Ovary (tissue), 9 donors: ENCODE measurements around the gene PPP6R3. TPM values are rescaled to one million over a fixed set of nuclear protein-coding genes. Genes with fewer than 3 reads are reported as not detected.

ENCODE experiments used
- DNase-seq, 5 donors: peaks; one replicate each; pipeline ENCODE4 v3.0.0-alpha.2; 2019 to 2020
- H3K27ac ChIP-seq, 2 donors: fragments of 200-600 bp; one replicate each; pipeline versions ENCODE4 v1.5.1 to v1.8.0; 2019 to 2022
- H3K27me3 ChIP-seq: fragments of 200-600 bp; one replicate; pipeline ENCODE4 v1.8.0; 2022
- H3K36me3 ChIP-seq: fragments of 200-600 bp; sonication (generic); one replicate; pipeline ENCODE4 v1.5.1; 2019
- H3K4me1 ChIP-seq: one replicate; pipeline ENCODE4 v1.8.1; 2013; ENCODE audit warnings: mild to moderate bottlenecking, moderate library complexity; ENCODE audit not compliant: insufficient read depth
- H3K4me3 ChIP-seq: fragments of 200-600 bp; sonication (generic); one replicate; pipeline ENCODE4 v1.5.1; 2017
- H3K9me3 ChIP-seq, 2 donors: fragments of 200-600 bp in 1 of 2; sonication (generic) in 1 of 2; one replicate each; pipeline versions ENCODE4 v1.5.1 to v1.8.1; 2013 to 2019; ENCODE audit warnings: mild to moderate bottlenecking in 1 of 2, moderate library complexity in 1 of 2
- CTCF ChIP-seq, 3 donors: fragments of 450-650 bp in 2 of 3; fragments of 200-600 bp in 1 of 3; IDR thresholded peaks; one replicate each; pipeline versions ENCODE4 v1.5.1 to v1.8.0; 2016 to 2022; ENCODE audit warnings: antibody characterized with exemption in 3 of 3, mild to moderate bottlenecking in 1 of 3
- EP300 ChIP-seq: sonication (generic); formaldehyde crosslinking; IDR thresholded peaks from one replicate; pipeline ENCODE4 v1.6.1; 2017; ENCODE audit warnings: antibody characterized with exemption
- POLR2A ChIP-seq: fragments of 450-650 bp; IDR thresholded peaks from one replicate; pipeline ENCODE4 v1.6.1; 2017; ENCODE audit warnings: antibody characterized with exemption, mild to moderate bottlenecking, moderate library complexity
- WGBS, 3 donors: extraction: QIAGEN DNeasy Blood & Tissue Kit in 1 of 3; methylation state at CpG; one replicate each; pipeline versions ENCODE4 v1.1.5 to v1.1.7; 2013 to 2017; 5-methylcytosine and 5-hydroxymethylcytosine counted together
- intact Hi-C, 4 donors: fragments of 100-400 bp; cut with DNase I; formaldehyde crosslinking; loops; one replicate each; pipeline versions ENCODE4 v1.11.0 to v1.15.1; 2022 to 2023
- polyA plus RNA-seq, 2 donors: library from polyadenylated mRNA; stranded (reverse); fragments of 200-250 nt in 1 of 2; fragments of 350-450 nt in 1 of 2; fragmentation: Illumina TruSeq in 1 of 2; extraction: RNeasy Lipid Tissue Mini Kit (QIAGEN cat#74804) in 1 of 2; gene quantifications; one replicate each; pipeline ENCODE4 v1.2.3, GENCODE V29; 2013 to 2014
- total RNA-seq, 7 donors: library from RNA; depleted of rRNA in 2 of 7; stranded (reverse); fragments of >200 nt in 2 of 7; fragmentation: NEBNext Ultra II Directional in 3 of 7; extraction: Animal tissue kit (Norgen Biotek cat#: 25700) in 3 of 7; gene quantifications; one replicate each; pipeline versions ENCODE4 v1.1.0 to v1.2.4, GENCODE V29; 2016 to 2023
- donor health status: DM: no; HTN: no; CAD: no; lungs with moderate emphysema.
- donor health status: DM: no; HTN: no; CAD: no.
- donor health status: Bipolar disorder and iron deficiency.
- donor health status: DM: yes; HTN: yes; CAD: no.
- donor health status: DM: no; HTN: no; CAD: no.
- donor health status: DM: yes; HTN: yes; CAD: no.

PPP6R3 gene
- total and polyA plus RNA-seq, 9 donors = 36.4 to 122 (median 103) TPM

- intact Hi-C loops = no loop called here
- TF ChIP-seq CTCF (IDR thresholded peaks at IDR 0.05) = no peak
- no peak for TF ChIP-seq EP300
- no peak for TF ChIP-seq POLR2A
- Histone ChIP-seq H3K4me3 (no peak overlapping the region), H3K9me3 (no peaks in the 10 kb centered on the region), H3K4me1 (peaks cover 6% of the 10 kb centered on the region), H3K27me3 (no peaks in the 10 kb centered on the region), H3K36me3 (no peaks in the 10 kb centered on the region), H3K27ac (no peak overlapping the region)
- 79 to 92% (median 87%) methylated on average over 7 of the region's 7 CpGs for WGBS, 3 donors
- no peak for DNase-seq
Observed at GRCh38 chr11:68655406-68655805, 194.9 kb downstream of the PPP6R3 start.

- 80 to 85% (median 83%) methylated on average over 8 of the region's 8 CpGs for WGBS, 3 donors
- Histone ChIP-seq H3K36me3 (no peaks in the 10 kb centered on the region), H3K9me3 (no peaks in the 10 kb centered on the region), H3K4me3 (no peak overlapping the region), H3K27me3 (no peaks in the 10 kb centered on the region), H3K4me1 (peaks cover 6% of the 10 kb centered on the region), H3K27ac (no peak overlapping the region)
- DNase-seq = no peak
- intact Hi-C loops = no loop called here
- TF ChIP-seq CTCF (IDR thresholded peaks at IDR 0.05) = no peak
- no peak for TF ChIP-seq EP300
- no peak for TF ChIP-seq POLR2A
Observed at GRCh38 chr11:68655806-68656205, 195.3 kb downstream of the PPP6R3 start.

GRCh38 chr11:68657021-68657780, 196.6 kb downstream of the PPP6R3 start:
- Histone ChIP-seq H3K27me3 (no peaks in the 10 kb centered on the region), H3K36me3 (no peaks in the 10 kb centered on the region), H3K4me3 (no peak overlapping the region), H3K4me1 (peaks cover 6% of the 10 kb centered on the region), H3K9me3 (no peaks in the 10 kb centered on the region), H3K27ac (no peak overlapping the region)
- intact Hi-C loops = no loop called here
- WGBS, 3 donors = 94 to 97% (median 94%) methylated on average over 11 of the region's 11 CpGs
- TF ChIP-seq EP300 = no peak
- no peak for TF ChIP-seq POLR2A
- TF ChIP-seq CTCF (IDR thresholded peaks at IDR 0.05) = no peak
- no peak for DNase-seq

- WGBS, 3 donors = 90% methylated on average over 8 of the region's 8 CpGs
- intact Hi-C loops = no loop called here
- no peaks in the 10 kb centered on the region for H3K9me3 ChIP-seq
Observed at GRCh38 chr11:68658097-68658496, 197.5 kb downstream of the PPP6R3 start.

More at GRCh38 chr11:68658097-68658496, 197.5 kb downstream of the PPP6R3 start:
- DNase-seq = no peak
- H3K4me1 ChIP-seq = peaks cover 6% of the 10 kb centered on the region
- no peaks in the 10 kb centered on the region for H3K27me3 ChIP-seq
- no peaks in the 10 kb centered on the region for H3K36me3 ChIP-seq
- H3K27ac ChIP-seq = no peak overlapping the region
- no peak overlapping the region for H3K4me3 ChIP-seq
- TF ChIP-seq EP300 = no peak
- TF ChIP-seq CTCF (IDR thresholded peaks at IDR 0.05) = no peak
- TF ChIP-seq POLR2A = no peak
